Activated gamma-delta T cell treated with Interleukin-2 at 50 U/mL for 16 hours (primary cell): ENCODE measurements around the gene GPC6.

Experiments used
- DNase-seq: peaks from one replicate; pipeline ENCODE4 v3.0.0-alpha.2; 2020

The GPC6 gene

GRCh38 chr13:94143624-94144350, 917.2 kb downstream of the GPC6 start:
- DNase-seq, result no peak

- DNase-seq, result no peak
Observed at GRCh38 chr13:94145966-94146365, 919.4 kb downstream of the GPC6 start.

DNA sequence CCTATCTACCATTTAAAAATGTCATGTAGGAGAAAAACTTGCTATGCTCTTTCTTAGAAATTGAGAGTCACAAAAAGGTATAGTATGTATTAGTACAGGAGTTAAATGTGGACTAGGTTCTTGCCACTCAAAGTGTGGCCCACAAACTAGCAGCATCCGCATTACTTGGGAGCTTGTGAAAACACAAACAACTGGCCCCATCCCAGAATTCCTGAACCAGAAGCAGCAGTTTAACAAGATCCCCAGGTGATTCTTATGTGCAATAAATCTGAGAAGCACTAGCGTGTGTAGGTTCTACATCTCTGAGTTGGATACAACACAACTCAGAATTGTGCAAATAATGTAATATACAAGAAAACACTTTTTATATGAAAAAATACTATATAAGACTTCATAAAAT, 927.0 kb downstream of the GPC6 start:
- DNase-seq, result no peak

DNA sequence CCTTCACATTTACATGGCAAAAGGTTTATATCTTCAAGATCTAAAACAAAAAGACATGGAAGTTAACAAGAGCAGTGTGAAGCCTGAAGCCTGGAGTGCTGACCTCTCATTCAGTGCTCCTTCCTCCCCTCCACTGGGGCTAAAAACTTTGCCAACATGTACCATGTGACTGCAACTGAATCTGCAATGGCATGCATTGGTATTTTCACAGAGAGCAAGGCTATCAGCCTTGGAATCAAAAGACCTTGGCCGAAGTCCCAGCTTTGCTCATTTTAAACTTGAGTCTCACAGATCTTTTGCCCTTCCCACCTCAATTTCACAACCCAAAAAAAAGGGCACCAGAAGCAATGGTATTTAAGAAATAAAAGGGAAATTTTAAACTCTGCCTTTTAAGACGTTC, 927.8 kb downstream of the GPC6 start:
- DNase-seq, result no peak

- no peak for DNase-seq
Observed at GRCh38 chr13:94157705-94158218, 931.2 kb downstream of the GPC6 start.

DNA sequence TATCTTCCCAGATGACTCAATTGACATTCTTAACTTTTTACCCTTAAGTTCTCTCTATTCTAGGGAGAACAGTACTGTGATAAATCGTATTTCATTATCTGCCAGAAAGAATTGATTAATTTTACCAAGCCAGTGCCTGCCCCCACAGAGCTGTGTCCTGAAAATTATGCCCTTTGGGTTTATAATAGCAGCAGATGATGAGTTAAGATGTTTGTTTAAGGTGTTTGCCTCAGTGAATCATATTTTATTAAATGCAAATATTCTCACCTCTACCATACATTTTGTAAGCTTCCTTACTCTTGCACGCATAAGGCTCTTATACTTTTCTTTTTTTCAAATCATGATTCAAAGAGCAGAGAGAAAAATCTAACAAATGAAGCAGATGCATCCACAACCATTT, 934.3 kb downstream of the GPC6 start:
- DNase-seq, result no peak

DNA sequence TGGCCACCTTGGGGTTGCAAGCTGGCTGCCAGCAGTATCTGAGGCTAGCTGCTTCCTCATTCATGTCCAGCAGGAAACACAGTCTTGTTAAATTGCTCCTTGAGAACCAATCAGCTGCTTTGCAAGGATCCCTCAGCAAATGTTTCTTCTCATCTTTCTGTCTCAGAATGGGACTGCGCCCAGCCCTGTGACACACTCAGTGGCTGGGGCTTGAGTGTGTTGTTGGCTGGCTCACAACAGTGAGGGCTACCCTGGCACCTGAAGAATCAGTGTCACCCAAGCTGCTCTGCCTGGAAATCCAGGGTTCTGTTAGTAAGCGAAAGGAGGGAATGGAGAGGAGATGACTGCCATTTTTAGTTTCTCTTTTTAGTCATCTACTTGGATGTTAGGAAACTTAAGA, 935.7 kb downstream of the GPC6 start:
- no peak for DNase-seq

DNA sequence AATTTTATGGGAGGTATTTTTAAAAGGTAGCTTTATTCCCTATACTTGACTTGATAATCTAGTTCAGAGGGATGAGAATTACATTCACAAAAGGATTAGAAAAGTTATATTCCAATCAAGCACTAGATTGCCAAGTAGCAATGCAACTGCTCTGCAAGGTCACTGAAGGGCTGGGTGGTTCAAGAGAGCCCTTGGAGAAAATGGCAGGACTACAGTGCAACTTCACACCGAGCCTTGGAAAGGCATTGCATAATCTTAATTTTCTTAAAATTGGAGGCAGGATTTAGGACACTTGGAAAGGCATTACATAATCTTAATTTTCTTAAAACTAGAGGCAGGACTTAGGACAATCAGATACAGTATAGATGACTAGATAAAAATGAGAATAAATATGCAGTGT, 936.9 kb downstream of the GPC6 start:
- no peak for DNase-seq

- DNase-seq, result no peak
Observed at GRCh38 chr13:94168783-94169453, 942.3 kb downstream of the GPC6 start.

DNA sequence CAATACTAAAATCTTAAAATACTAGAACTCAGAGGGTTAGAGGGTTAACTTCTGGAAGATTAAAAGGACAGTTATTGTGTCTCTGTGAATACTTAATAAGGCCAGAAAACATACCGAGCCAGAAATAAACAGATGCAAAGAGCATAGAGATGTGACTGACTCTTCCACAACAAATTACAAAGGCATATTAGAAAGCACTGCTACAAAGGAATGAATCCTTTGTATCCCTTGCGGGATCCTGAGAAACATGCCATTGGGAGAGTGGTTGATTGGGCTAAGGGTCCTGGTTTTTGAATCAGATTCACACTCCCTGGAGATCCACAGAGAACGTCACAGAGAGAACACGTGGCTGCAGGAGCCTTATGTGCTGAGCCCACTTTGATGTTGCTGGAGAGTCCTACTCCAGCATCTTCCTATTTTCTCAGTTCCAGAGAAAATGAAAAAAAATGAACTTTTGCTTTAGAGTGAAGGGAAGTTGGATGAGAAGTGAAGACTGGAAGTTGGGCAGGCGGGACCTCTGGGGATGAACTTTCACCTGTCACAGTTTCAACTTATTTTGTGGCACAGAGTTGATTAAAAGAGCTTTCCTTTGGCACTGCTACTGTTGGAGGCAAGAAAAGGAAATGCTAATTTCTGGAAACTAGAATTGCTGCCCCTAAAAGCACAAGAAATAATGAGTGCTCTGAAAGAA, 943.0 kb downstream of the GPC6 start:
- no peak for DNase-seq

- DNase-seq, result no peak
Observed at GRCh38 chr13:94170145-94170571, 943.6 kb downstream of the GPC6 start.

DNA sequence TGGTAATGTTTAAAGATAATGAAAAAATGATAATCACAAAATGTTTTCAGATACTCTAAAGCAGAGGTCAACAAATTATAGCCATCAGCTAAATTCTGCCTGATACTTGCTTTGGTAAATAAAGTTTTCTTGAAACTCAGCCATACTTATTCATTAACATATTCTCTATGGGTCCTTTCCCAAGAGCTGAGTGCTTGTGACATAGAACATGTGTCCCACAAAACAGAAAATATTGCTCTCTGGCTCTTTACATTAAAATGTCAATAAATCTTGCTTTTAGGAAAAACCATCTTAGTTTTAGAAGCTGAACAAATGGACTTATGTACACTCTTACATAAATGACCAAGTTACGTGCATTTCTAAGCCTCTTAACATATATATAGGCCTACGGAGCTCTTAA, 945.8 kb downstream of the GPC6 start:
- DNase-seq, result no peak

- DNase-seq, result no peak
Observed at GRCh38 chr13:94173312-94173854, 946.8 kb downstream of the GPC6 start.

DNA sequence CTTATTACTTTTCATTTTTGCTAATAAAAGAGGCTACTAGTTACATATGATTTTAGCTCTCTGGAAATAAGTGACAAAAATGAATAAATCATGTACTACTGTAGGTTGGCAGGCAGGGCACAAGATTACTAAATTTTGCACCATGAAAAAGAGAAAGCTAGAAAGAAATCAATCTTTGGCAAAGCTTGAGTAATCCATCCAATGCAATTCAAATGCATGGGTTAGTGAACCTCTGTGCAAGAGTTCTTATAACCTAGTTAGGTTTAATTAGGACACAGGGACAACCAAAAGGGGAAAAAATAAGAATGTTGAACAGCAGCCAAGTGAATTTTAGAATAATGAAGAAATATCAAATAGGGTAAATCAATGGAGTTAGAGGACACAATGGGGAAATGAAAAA, 947.4 kb downstream of the GPC6 start:
- DNase-seq, result no peak

GRCh38 chr13:94175076-94175475, 948.5 kb downstream of the GPC6 start:
- DNase-seq, result no peak

GRCh38 chr13:94176561-94176960, 950.0 kb downstream of the GPC6 start:
- no peak for DNase-seq

GRCh38 chr13:94177041-94177440, 950.4 kb downstream of the GPC6 start:
- DNase-seq, result no peak

DNA sequence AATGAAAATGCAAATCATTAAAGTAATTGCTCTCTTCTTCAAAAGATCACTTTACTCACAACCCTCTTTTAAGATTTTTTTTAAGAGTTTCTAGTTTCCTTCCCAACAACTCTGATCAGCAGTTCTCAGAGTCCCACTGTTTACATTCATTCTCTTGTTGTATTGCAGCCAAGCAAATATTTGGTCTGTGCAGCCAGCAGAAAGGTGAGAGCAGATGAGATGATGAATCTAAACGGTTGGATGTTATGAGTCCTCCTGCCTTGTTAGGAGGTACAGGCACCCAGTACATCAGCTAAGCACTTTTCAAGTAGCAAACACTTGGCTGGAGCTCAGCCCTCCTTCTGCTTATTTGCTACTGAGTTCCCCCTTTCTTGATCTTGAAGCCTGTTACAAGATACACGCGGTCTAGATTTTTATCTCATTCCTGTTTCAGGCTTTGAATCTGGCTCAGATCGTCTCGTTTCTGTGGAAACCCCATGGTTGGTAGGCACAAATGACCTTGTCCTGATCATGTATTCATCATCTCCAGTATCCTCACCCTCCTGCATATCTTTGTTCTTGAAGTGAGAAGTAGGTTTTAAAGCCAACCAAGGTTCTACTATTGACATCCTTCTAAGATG, 952.1 kb downstream of the GPC6 start:
- DNase-seq, result no peak

DNA sequence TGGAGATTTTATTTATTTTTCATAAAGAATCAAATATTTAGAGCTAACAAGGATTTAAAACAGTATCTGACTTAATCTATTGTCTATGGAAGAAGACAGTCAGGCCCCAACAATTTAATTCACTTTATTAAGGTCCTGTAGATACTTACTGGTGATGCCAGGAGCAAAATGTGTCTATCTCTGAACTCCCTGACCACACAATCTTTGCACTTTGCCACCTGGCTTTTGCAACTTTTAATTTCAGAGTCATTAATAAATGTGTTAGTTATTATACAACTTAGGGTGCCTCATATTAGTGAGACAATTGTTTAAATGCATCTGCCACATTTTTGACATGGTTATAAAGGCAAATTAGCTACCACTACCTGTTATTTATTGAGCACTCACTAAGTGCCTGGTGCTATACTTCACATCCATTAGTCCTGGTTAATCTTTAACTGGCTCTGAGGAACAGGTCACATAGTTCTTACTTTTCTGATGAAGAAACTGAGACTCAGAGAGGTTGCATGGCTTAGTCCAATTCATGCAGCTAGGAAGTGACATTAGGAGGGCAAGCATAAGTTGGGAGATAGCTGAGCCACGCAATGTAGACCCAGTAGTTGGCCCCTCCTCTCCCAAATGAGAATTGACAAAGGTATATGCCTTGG, 955.0 kb downstream of the GPC6 start:
- DNase-seq, result no peak

- DNase-seq, result no peak
Observed at GRCh38 chr13:94182185-94182761, 955.7 kb downstream of the GPC6 start.

- DNase-seq, result no peak
Observed at GRCh38 chr13:94186470-94186869, 959.9 kb downstream of the GPC6 start.

DNA sequence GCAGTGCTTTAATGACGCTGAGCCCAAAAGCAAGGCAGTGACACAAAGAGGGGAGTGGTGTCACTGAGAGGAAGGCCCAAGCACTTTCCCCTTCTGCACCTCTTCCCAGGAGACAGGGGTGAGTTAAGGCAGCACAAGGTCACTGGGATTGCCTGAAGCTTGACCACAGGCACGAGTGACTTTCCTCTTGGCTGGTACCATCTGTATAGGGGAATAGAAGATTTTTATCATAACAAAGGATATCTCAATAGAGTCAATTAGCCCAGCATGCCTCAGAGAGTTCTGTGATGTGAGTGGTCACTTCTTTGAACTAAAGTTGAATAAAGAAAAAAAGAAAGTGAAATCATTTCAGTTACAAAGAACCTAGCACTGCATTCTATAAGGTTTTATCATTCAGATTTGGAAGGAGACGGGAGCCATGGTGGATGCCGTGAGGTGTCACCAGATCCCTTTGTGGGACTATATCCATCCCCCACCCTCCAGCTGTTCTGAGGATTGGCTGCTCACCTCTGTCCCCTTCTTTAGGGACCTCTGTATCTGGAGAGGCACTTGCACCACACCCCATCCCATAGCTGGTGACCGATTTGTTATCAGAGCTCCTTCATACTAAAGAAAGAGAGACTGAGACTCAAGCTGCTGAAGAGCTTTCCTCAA, 961.7 kb downstream of the GPC6 start:
- no peak for DNase-seq
